Activated naive CD8-positive, alpha-beta T cell (primary cell): ENCODE data around the gene COL6A5.
"Not testable (repeated sequence)": the region's sequence is repeated elsewhere in the genome, so short reads cannot be mapped to it uniquely, and the experiment has no call there.

Source experiments
- H3K27ac Mint-ChIP-seq: one replicate; pipeline ENCODE4 v1.8.0; 2021; ENCODE audit warnings: mixed read lengths
- H3K27me3 Mint-ChIP-seq: one replicate; pipeline ENCODE4 v1.8.0; 2021; ENCODE audit warnings: mixed read lengths
- H3K36me3 Mint-ChIP-seq: one replicate; pipeline ENCODE4 v1.8.0; 2021; ENCODE audit warnings: mixed read lengths
- H3K4me1 Mint-ChIP-seq: one replicate; pipeline ENCODE4 v1.8.0; 2021; ENCODE audit warnings: low read depth, mixed read lengths
- H3K4me3 Mint-ChIP-seq: one replicate; pipeline ENCODE4 v1.8.0; 2021; ENCODE audit warnings: mild to moderate bottlenecking, mixed read lengths
- H3K9me3 Mint-ChIP-seq: one replicate; pipeline ENCODE4 v1.8.0; 2021; ENCODE audit warnings: low read depth, mixed read lengths

COL6A5 gene

GRCh38 chr3:130448155-130448554 lies 102.7 kb downstream of the COL6A5 start:
- H3K36me3 Mint-ChIP-seq, H3K4me3 Mint-ChIP-seq, H3K4me1 Mint-ChIP-seq, H3K27me3 Mint-ChIP-seq, H3K9me3 Mint-ChIP-seq, H3K27ac Mint-ChIP-seq: not testable (repeated sequence)

DNA sequence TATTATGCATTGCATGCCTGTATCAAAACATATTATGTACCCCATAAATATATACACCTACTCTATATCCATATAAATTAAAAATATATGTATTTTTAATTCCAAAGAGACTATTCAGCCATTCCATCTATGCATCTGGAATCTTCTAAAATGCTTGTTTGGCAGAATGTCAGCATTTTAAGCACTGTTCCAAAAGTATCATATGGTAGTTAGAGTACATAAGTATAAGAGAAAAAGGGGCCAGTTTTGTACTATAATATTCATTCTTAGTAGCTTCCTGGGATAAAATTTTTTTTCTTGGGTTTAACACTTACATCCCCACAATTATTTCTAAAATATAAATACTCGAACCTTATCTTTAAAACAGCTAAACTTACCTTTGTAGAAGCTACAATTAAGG lies 111.1 kb downstream of the COL6A5 start:
- H3K4me1 Mint-ChIP-seq: no peaks in the 10 kb centered on the region
- no peak overlapping the region for H3K27ac Mint-ChIP-seq
- no peaks in the 10 kb centered on the region for H3K9me3 Mint-ChIP-seq
- no peaks in the 10 kb centered on the region for H3K36me3 Mint-ChIP-seq
- H3K27me3 Mint-ChIP-seq: peaks cover 5% of the 10 kb centered on the region
- H3K4me3 Mint-ChIP-seq: no peak overlapping the region

GRCh38 chr3:130457671-130458070 lies 112.2 kb downstream of the COL6A5 start:
- Mint-ChIP-seq H3K36me3 (no peaks in the 10 kb centered on the region), H3K9me3 (no peaks in the 10 kb centered on the region), H3K27me3 (peaks cover 5% of the 10 kb centered on the region), H3K4me3 (no peak overlapping the region), H3K27ac (no peak overlapping the region), H3K4me1 (no peaks in the 10 kb centered on the region)

- Mint-ChIP-seq H3K27ac (no peak overlapping the region), H3K36me3 (no peaks in the 10 kb centered on the region), H3K4me1 (no peaks in the 10 kb centered on the region), H3K27me3 (peaks cover 8% of the 10 kb centered on the region), H3K4me3 (no peak overlapping the region), H3K9me3 (no peaks in the 10 kb centered on the region)
Observed at GRCh38 chr3:130459944-130460343, 114.5 kb downstream of the COL6A5 start.

DNA sequence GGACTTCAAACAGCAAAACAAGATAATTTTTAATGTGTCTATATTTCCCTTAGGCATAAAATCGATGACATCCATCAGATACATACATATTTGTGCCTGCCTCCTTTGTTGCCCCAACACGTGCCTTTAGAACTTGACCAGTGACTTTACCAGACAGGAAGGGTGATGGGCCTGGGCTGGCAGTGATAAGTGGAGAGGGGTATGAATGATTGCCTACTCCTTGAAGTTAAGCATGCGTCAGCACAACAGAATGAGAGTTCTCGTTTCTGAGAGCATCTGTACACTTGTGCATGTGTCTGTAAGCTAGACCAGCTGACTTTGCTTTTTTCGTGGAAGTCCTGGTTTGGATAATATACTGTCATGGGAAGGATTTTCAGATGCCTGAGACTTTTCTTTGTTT lies 116.6 kb downstream of the COL6A5 start:
- H3K4me3 Mint-ChIP-seq: no peak overlapping the region
- no peaks in the 10 kb centered on the region for H3K36me3 Mint-ChIP-seq
- no peaks in the 10 kb centered on the region for H3K9me3 Mint-ChIP-seq
- H3K27ac Mint-ChIP-seq: no peak overlapping the region
- H3K4me1 Mint-ChIP-seq: no peaks in the 10 kb centered on the region
- peaks cover 10% of the 10 kb centered on the region for H3K27me3 Mint-ChIP-seq

DNA sequence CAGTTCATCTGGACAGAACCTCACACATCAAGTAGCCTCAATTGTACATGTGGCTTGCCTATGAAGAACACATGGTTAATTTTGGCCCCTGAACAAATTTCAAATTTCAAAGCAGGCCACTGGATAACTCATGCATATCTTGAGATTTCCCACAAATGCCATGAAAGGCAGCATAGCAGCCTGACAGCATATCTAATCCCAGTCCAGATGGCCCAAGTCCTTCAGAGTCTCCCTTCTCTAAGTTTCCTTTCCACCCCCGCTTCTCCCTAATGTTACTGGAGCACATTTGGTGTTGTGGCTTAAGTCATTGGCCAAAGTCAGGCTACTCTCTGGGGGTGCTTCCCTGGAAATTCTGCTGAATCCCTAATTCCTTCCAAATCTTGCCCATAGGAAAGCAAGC lies 117.7 kb downstream of the COL6A5 start:
- Mint-ChIP-seq H3K9me3 (no peaks in the 10 kb centered on the region), H3K27ac (no peak overlapping the region), H3K27me3 (peaks cover 10% of the 10 kb centered on the region), H3K4me3 (no peak overlapping the region), H3K36me3 (no peaks in the 10 kb centered on the region), H3K4me1 (no peaks in the 10 kb centered on the region)

DNA sequence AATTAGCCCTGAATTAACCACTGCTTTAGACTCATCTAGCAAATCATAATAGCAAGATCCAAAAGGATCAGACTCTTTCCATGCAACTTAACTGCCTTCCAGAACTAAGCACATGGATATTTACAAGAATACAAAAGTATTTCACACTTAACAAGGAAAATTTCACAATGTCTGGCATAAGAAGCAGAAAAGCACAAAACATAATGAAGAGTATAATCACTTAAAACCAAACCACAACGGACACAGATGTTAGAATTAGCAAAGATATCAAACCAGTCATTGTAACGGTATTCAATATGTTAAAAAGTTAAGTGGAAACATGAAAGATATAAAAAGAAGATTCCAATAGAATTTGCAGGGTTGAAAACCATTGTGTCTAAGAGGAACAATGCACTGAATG lies 120.0 kb downstream of the COL6A5 start:
- H3K4me1 Mint-ChIP-seq: no peaks in the 10 kb centered on the region
- no peak overlapping the region for H3K4me3 Mint-ChIP-seq
- H3K27me3 Mint-ChIP-seq: peaks cover 13% of the 10 kb centered on the region
- no peaks in the 10 kb centered on the region for H3K36me3 Mint-ChIP-seq
- no peaks in the 10 kb centered on the region for H3K9me3 Mint-ChIP-seq
- no peak overlapping the region for H3K27ac Mint-ChIP-seq

DNA sequence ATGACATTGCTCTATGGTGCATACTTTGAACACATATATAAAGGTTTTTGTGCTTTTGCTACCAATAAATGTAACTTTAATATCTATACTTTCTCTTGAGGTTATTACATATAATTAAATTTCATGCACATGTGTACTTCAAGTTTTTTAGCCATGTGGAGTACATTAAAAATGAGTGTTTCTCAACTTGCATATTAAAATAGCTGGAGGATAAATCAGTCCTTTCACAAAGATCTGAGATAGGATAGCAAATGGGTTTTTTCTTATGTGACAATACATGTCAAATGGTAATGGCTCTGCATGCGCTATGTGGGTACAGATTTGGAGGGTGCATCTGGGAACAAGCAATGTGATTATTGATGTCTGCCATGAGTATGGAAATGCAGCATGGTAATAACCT lies 122.8 kb downstream of the COL6A5 start:
- no peaks in the 10 kb centered on the region for H3K4me1 Mint-ChIP-seq
- H3K27me3 Mint-ChIP-seq: peaks cover 22% of the 10 kb centered on the region
- no peaks in the 10 kb centered on the region for H3K36me3 Mint-ChIP-seq
- H3K4me3 Mint-ChIP-seq: no peak overlapping the region
- no peak overlapping the region for H3K27ac Mint-ChIP-seq
- no peaks in the 10 kb centered on the region for H3K9me3 Mint-ChIP-seq

- no peak overlapping the region for H3K4me3 Mint-ChIP-seq
- no peaks in the 10 kb centered on the region for H3K9me3 Mint-ChIP-seq
- H3K27ac Mint-ChIP-seq: no peak overlapping the region
- H3K36me3 Mint-ChIP-seq: no peaks in the 10 kb centered on the region
- no peaks in the 10 kb centered on the region for H3K4me1 Mint-ChIP-seq
- H3K27me3 Mint-ChIP-seq: peaks cover 17% of the 10 kb centered on the region
Observed at GRCh38 chr3:130470126-130470525, 124.7 kb downstream of the COL6A5 start.

- Mint-ChIP-seq H3K4me1 (no peaks in the 10 kb centered on the region), H3K27ac (no peak overlapping the region), H3K4me3 (no peak overlapping the region), H3K36me3 (no peaks in the 10 kb centered on the region), H3K27me3 (peaks cover 13% of the 10 kb centered on the region), H3K9me3 (no peaks in the 10 kb centered on the region)
Observed at GRCh38 chr3:130473416-130473815, 127.9 kb downstream of the COL6A5 start.

- Mint-ChIP-seq H3K27ac (no peak overlapping the region), H3K27me3 (peaks cover 4% of the 10 kb centered on the region), H3K36me3 (no peaks in the 10 kb centered on the region), H3K4me3 (no peak overlapping the region), H3K4me1 (no peaks in the 10 kb centered on the region), H3K9me3 (no peaks in the 10 kb centered on the region)
Observed at GRCh38 chr3:130480736-130481135, 135.3 kb downstream of the COL6A5 start.

DNA sequence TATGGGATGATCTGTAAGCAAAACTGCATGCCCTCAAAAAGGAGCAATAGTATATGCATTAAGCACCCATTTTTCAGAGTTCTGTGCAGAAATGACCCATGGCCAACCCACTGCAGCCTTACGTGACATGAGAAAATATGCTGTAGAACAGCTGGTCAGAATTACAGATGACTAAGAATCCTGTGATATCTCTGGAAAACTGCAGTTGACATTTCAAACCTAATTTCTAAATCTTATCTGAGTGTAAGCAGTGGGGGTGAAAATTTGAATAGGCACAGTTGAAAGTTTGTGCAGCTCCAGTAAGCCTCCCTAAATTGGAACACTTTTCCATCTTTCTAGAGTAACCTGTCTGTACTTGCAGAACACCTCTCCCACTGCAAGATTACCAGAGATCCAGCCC lies 142.8 kb downstream of the COL6A5 start:
- Mint-ChIP-seq H3K27ac (no peak overlapping the region), H3K4me3 (no peak overlapping the region), H3K4me1 (no peaks in the 10 kb centered on the region), H3K9me3 (no peaks in the 10 kb centered on the region), H3K27me3 (peaks cover 4% of the 10 kb centered on the region), H3K36me3 (no peaks in the 10 kb centered on the region)

DNA sequence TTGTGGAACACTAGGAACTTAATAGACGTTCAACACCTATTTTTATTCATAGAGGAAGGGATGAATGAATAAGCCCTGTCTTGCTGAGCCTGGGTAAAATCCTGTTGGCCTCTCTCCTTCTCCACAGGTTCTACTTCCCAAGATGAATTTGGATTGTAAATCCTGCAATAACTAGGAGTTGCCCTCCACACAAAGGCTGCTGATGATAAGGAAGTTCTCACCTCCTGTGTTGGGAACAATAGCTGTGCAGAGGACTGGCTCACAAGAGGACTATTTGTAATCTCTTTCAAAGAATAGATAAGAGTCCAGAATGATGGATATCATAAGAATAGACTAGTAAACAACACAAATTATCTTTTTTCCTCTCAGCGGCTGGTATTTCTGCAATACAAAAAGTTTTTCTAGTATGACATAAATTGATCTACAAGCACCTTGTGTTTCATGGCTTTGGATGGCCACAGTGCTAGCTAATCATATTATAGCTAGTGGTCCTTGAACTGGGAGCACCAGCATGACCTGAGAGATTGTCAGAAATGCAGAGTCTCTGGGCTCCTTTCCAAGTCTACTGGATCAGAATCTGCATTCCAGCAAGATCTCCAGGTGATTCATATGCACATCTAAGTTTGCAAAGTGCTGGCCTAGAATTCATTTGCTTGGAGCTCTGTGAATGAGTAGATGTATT lies 143.4 kb downstream of the COL6A5 start:
- no peak overlapping the region for H3K27ac Mint-ChIP-seq
- H3K27me3 Mint-ChIP-seq: peaks cover 4% of the 10 kb centered on the region
- H3K9me3 Mint-ChIP-seq: no peaks in the 10 kb centered on the region
- no peak overlapping the region for H3K4me3 Mint-ChIP-seq
- no peaks in the 10 kb centered on the region for H3K4me1 Mint-ChIP-seq
- no peaks in the 10 kb centered on the region for H3K36me3 Mint-ChIP-seq

GRCh38 chr3:130490241-130490640 lies 144.8 kb downstream of the COL6A5 start:
- peaks cover 4% of the 10 kb centered on the region for H3K27me3 Mint-ChIP-seq
- no peak overlapping the region for H3K27ac Mint-ChIP-seq
- H3K4me1 Mint-ChIP-seq: no peaks in the 10 kb centered on the region
- H3K9me3 Mint-ChIP-seq: no peaks in the 10 kb centered on the region
- H3K4me3 Mint-ChIP-seq: no peak overlapping the region
- no peaks in the 10 kb centered on the region for H3K36me3 Mint-ChIP-seq

DNA sequence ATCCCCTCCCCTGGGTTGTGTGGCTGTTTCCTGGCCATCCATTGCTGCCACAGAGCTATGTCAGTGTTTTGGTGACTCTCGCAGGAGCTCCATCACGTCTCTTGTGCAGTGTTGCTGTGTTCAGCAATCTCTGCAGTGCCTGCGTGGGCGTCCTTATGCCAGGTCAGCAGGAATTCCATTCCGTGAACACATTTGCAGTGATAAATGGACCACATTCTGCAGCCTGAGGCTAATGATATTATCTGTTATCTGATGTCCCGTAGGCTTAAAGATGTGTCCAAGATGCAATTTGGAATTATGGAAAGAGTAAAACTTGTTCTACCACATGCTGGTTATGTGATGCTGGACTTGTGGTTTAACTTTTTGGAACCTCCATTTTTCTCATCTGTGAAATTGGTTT lies 146.0 kb downstream of the COL6A5 start:
- Mint-ChIP-seq H3K36me3 (no peaks in the 10 kb centered on the region), H3K4me3 (no peak overlapping the region), H3K9me3 (no peaks in the 10 kb centered on the region), H3K4me1 (no peaks in the 10 kb centered on the region), H3K27ac (no peak overlapping the region), H3K27me3 (peaks cover 4% of the 10 kb centered on the region)

DNA sequence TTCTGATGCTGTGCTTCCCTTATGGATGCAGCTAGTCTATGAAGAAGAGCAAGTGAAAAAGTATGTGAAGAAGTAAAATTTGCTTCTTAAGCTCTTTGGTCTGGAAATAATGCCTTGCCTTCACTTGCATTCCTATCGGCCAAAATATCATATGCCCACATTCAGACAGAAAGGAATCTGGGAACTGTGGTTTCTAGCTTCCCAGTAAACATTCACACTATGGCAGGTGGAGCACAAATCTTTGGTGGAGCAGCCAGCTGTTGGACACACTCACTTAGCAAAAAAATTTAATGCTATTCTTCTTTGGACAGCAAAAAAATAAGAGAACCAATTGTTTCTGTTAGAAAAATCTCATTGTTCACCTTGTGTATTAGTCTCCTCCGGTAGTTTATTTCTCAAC lies 159.2 kb downstream of the COL6A5 start:
- Mint-ChIP-seq H3K27ac (no peak overlapping the region), H3K4me3 (no peak overlapping the region), H3K9me3 (no peaks in the 10 kb centered on the region), H3K4me1 (no peaks in the 10 kb centered on the region), H3K36me3 (no peaks in the 10 kb centered on the region), H3K27me3 (peaks cover 7% of the 10 kb centered on the region)
